A673 (cell line): ENCODE results near the gene GRIK3.

ENCODE experiments used
- EZH2 ChIP-seq: fragments of 200-600 bp; sonication (generic); IDR thresholded peaks from 2 replicates; pipeline ENCODE4 v1.6.1; 2017; ENCODE audit warnings: borderline replicate concordance, low read depth, mild to moderate bottlenecking, mixed read lengths, antibody characterized with exemption, low read length; ENCODE audit not compliant: poor library complexity, severe bottlenecking
- TF ChIP-seq, protein P1 (sequence below): fragments of 300-800, 200-600 bp; sonication (generic); conservative IDR thresholded peaks from 2 replicates; pipeline ENCODE4 v1.5.1; 2017; ENCODE audit warnings: low read depth, mild to moderate bottlenecking, antibody characterized with exemption, low read length, moderate library complexity, mixed read lengths

DNA sequence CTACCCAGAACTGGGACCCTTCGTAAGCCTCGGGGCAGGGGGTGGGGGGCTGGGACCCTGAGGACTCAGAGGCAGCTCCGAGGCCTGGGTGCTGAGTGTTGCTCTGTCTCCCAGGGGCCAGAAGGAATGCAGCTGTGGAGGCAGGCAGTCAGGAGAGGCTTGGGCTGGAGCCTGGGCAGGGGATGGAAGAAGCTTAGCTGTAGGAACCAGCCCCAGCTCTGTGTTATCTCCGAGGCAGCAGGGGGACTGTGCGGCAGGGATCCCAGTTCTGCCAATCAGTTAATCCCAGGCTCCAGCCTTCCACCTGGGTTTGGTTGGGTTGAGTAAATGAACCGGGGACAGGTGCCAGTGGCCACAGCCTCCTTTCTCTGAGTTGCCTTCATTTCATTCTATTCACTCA, 8.2 kb upstream of the GRIK3 start:
- TF ChIP-seq, protein P1, sequence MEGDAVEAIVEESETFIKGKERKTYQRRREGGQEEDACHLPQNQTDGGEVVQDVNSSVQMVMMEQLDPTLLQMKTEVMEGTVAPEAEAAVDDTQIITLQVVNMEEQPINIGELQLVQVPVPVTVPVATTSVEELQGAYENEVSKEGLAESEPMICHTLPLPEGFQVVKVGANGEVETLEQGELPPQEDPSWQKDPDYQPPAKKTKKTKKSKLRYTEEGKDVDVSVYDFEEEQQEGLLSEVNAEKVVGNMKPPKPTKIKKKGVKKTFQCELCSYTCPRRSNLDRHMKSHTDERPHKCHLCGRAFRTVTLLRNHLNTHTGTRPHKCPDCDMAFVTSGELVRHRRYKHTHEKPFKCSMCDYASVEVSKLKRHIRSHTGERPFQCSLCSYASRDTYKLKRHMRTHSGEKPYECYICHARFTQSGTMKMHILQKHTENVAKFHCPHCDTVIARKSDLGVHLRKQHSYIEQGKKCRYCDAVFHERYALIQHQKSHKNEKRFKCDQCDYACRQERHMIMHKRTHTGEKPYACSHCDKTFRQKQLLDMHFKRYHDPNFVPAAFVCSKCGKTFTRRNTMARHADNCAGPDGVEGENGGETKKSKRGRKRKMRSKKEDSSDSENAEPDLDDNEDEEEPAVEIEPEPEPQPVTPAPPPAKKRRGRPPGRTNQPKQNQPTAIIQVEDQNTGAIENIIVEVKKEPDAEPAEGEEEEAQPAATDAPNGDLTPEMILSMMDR = no peak
- TF ChIP-seq EZH2 = no peak
